Stimulated activated effector memory CD8-positive, alpha-beta T cell treated with anti-CD3 and anti-CD28 coated beads, Interleukin-12 subunit alpha, Interleukin-12 subunit beta, amount 100 ng/mL, for 72 hours (primary cell): ENCODE data around the gene DROSHA.

Experiments used
- ATAC-seq: fragments of 150-1000 bp; cut with Tn5 transposase; 2 replicates; pipeline ENCODE4 v1.10.0; 2021
- DNase-seq, 2 donors: peaks; one replicate each; pipeline ENCODE4 v3.0.0; 2021 to 2022; ENCODE audit warnings: low spot score in 2 of 2
- H3K27ac Mint-ChIP-seq: one replicate; pipeline ENCODE4 v1.8.0; 2022; ENCODE audit warnings: mild to moderate bottlenecking, mixed read lengths
- H3K36me3 Mint-ChIP-seq: one replicate; pipeline ENCODE4 v1.8.0; 2022; ENCODE audit warnings: mild to moderate bottlenecking, mixed read lengths
- H3K4me1 Mint-ChIP-seq: one replicate; pipeline ENCODE4 v1.8.0; 2022; ENCODE audit warnings: mixed read lengths
- H3K4me3 Mint-ChIP-seq: one replicate; pipeline ENCODE4 v1.8.0; 2022; ENCODE audit warnings: mild to moderate bottlenecking, mixed read lengths
- H3K9me3 Mint-ChIP-seq: one replicate; pipeline ENCODE4 v1.8.0; 2022; ENCODE audit warnings: mixed read lengths

Gene DROSHA

DNA sequence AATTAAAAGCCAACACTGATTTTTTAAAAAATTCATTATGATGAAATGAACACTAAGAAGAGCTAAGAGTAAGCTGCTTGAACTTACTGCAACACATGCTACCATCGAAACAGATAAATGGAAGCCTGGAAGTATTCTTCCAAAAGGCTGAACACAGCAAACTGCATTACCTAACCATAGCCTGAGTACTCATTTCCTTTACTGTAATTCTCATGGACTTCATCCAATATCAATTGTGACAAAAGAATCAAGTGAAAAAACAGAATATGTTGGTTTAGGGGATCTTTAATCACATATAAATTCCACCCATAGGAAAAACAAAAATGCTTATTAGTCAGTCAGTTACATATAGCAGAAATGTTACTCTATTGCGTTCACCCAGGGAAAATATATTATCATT lies 68.5 kb downstream of the DROSHA start:
- DNase-seq: no peak
- Mint-ChIP-seq H3K4me3 (no peak overlapping the region), H3K36me3 (peaks cover 85% of the 10 kb centered on the region)

GRCh38 chr5:31459594-31459993 lies 72.3 kb downstream of the DROSHA start:
- ATAC-seq (no peak), DNase-seq (no peak)
- Mint-ChIP-seq H3K9me3 (peaks cover 15% of the 10 kb centered on the region), H3K27ac (no peak overlapping the region), H3K4me3 (no peak overlapping the region), H3K36me3 (peaks cover 69% of the 10 kb centered on the region), H3K4me1 (no peaks in the 10 kb centered on the region)

More for the DNA sequence above, 68.5 kb downstream of the DROSHA start:
- Mint-ChIP-seq H3K9me3 (peaks cover 6% of the 10 kb centered on the region), H3K4me1 (no peaks in the 10 kb centered on the region), H3K27ac (no peak overlapping the region)
- ATAC-seq: no peak

DNA sequence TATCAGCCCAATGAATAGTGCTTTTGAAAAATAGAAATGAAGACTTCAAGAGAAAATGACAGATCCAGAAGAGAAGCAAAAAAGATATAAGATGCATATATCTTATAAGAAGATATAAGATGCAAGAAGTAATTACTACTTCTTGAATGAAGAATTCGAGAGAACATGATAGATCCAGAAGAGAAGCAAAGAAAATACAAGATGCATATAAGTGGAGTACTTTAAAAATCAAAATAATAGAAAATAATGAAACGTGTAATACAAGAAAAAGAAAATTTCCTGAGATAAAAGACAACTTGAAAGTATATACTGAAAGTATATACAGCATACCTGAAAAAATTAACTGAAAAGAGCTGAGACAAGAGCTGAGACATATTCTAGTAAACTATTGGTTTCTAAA lies 76.7 kb downstream of the DROSHA start:
- ATAC-seq: no peak
- Mint-ChIP-seq H3K36me3 (peaks cover 43% of the 10 kb centered on the region), H3K4me1 (no peaks in the 10 kb centered on the region), H3K4me3 (no peak overlapping the region), H3K9me3 (peaks cover 9% of the 10 kb centered on the region), H3K27ac (no peak overlapping the region)
- no peak for DNase-seq

GRCh38 chr5:31453522-31453921 lies 78.4 kb downstream of the DROSHA start:
- DNase-seq (no peak), ATAC-seq (no peak)
- Mint-ChIP-seq H3K4me3 (no peak overlapping the region), H3K36me3 (peaks cover 48% of the 10 kb centered on the region), H3K9me3 (peaks cover 9% of the 10 kb centered on the region), H3K27ac (peak overlapping the region; percentile 15), H3K4me1 (no peaks in the 10 kb centered on the region)

DNA sequence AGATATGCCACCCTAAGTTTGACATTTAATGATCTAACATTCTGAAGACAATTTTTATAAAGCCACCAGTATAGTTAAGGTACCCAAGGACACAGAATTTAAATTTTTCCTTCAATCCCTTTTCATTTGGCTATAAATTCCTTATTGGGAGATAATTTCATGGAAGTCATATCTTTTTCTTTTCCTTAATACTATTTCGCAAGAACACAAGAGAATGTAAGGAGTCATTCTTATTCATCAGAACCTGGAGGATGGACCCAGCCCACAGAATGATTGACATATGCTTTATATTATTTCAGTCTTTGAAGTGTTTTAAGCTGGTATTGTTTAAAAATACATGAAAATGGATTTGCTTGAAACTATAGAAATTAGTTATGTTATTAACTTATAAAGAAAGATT lies 79.6 kb downstream of the DROSHA start:
- H3K27ac Mint-ChIP-seq: no peak overlapping the region
- H3K36me3 Mint-ChIP-seq: peaks cover 51% of the 10 kb centered on the region

GRCh38 chr5:31449962-31450361 lies 81.9 kb downstream of the DROSHA start:
- H3K36me3 Mint-ChIP-seq: peaks cover 66% of the 10 kb centered on the region
- no peak overlapping the region for H3K27ac Mint-ChIP-seq
- H3K4me1 Mint-ChIP-seq: no peaks in the 10 kb centered on the region
- peaks cover under 1% of the 10 kb centered on the region for H3K9me3 Mint-ChIP-seq
- ATAC-seq (no peak), DNase-seq (no peak)
- no peak overlapping the region for H3K4me3 Mint-ChIP-seq

More for the DNA sequence above, 79.6 kb downstream of the DROSHA start:
- no peak for ATAC-seq
- peaks cover 9% of the 10 kb centered on the region for H3K9me3 Mint-ChIP-seq
- no peak overlapping the region for H3K4me3 Mint-ChIP-seq
- no peak for DNase-seq
- H3K4me1 Mint-ChIP-seq: no peaks in the 10 kb centered on the region

GRCh38 chr5:31449174-31449573 lies 82.7 kb downstream of the DROSHA start:
- Mint-ChIP-seq H3K4me1 (no peaks in the 10 kb centered on the region), H3K9me3 (no peaks in the 10 kb centered on the region), H3K36me3 (peaks cover 69% of the 10 kb centered on the region), H3K27ac (no peak overlapping the region), H3K4me3 (no peak overlapping the region)
- ATAC-seq: no peak
- no peak for DNase-seq

GRCh38 chr5:31445041-31445600 lies 86.8 kb downstream of the DROSHA start:
- H3K27ac Mint-ChIP-seq: no peak overlapping the region
- no peaks in the 10 kb centered on the region for H3K9me3 Mint-ChIP-seq
- no peaks in the 10 kb centered on the region for H3K4me1 Mint-ChIP-seq
- H3K36me3 Mint-ChIP-seq: peaks cover 54% of the 10 kb centered on the region
- ATAC-seq (no peak), DNase-seq (no peak)
- no peak overlapping the region for H3K4me3 Mint-ChIP-seq

GRCh38 chr5:31443572-31443971 lies 88.3 kb downstream of the DROSHA start:
- Mint-ChIP-seq H3K27ac (no peak overlapping the region), H3K4me3 (no peak overlapping the region), H3K4me1 (no peaks in the 10 kb centered on the region), H3K36me3 (peaks cover 39% of the 10 kb centered on the region), H3K9me3 (no peaks in the 10 kb centered on the region)
- ATAC-seq (no peak), DNase-seq (no peak)

GRCh38 chr5:31442058-31442745 lies 89.7 kb downstream of the DROSHA start:
- H3K36me3 Mint-ChIP-seq: peaks cover 29% of the 10 kb centered on the region
- ATAC-seq: no peak

GRCh38 chr5:31436851-31437250 lies 95.0 kb downstream of the DROSHA start:
- Mint-ChIP-seq H3K4me1 (no peaks in the 10 kb centered on the region), H3K27ac (no peak overlapping the region), H3K4me3 (no peak overlapping the region), H3K36me3 (peaks cover 41% of the 10 kb centered on the region), H3K9me3 (no peaks in the 10 kb centered on the region)
- DNase-seq (no peak), ATAC-seq (no peak)

More at GRCh38 chr5:31442058-31442745, 89.7 kb downstream of the DROSHA start:
- DNase-seq: no peak
- H3K9me3 Mint-ChIP-seq: no peaks in the 10 kb centered on the region
- H3K4me1 Mint-ChIP-seq: no peaks in the 10 kb centered on the region
- no peak overlapping the region for H3K27ac Mint-ChIP-seq
- H3K4me3 Mint-ChIP-seq: no peak overlapping the region

DNA sequence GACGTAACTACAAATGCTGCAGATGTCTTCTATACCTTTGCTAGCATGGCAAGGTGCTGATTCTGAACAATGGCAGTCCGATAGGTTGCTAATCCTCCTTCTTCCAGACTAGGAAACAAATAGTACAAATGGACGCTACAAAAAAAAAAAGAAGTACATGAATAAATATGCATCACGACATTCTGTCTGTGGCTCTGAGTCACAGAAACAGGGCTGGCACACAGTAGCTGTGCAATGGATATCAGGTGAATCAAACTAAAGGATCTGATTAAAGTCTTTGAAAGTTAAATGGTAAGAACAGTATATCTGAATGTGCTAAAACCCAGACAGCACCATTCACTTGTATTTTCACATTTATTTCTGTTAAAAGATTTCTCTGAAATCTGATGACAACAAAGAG lies 96.2 kb downstream of the DROSHA start:
- H3K36me3 Mint-ChIP-seq: peaks cover 50% of the 10 kb centered on the region
- H3K4me3 Mint-ChIP-seq: no peak overlapping the region
- ATAC-seq (no peak), DNase-seq (no peak)
- H3K27ac Mint-ChIP-seq: no peak overlapping the region
- H3K9me3 Mint-ChIP-seq: no peaks in the 10 kb centered on the region
- no peaks in the 10 kb centered on the region for H3K4me1 Mint-ChIP-seq

- peaks cover 58% of the 10 kb centered on the region for H3K36me3 Mint-ChIP-seq
These were observed 97.0 kb downstream of the DROSHA start for GRCh38 chr5:31434898-31435297.

DNA sequence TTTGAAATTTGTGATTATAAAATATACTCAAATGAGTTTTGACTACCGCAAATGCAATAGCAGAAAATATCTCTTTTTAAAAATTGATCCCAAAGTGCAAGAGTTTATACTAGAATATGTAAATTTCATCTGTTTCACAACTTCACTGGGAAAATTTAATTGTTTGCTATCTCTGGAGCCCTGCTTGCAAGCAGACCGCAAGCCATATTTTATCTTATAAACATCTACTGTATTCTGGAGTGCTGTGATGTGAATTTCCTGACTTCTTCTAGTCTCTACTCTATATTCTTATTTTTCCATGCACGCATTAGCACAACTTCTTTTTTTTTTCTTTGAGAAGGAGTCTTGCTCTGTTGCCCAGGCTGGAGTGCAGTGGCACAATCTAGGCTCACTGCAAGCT lies 98.7 kb downstream of the DROSHA start:
- no peaks in the 10 kb centered on the region for H3K4me1 Mint-ChIP-seq
- H3K36me3 Mint-ChIP-seq: peaks cover 70% of the 10 kb centered on the region
- no peak for ATAC-seq
- no peak for DNase-seq
- no peaks in the 10 kb centered on the region for H3K9me3 Mint-ChIP-seq
- H3K4me3 Mint-ChIP-seq: no peak overlapping the region
- H3K27ac Mint-ChIP-seq: no peak overlapping the region

More at GRCh38 chr5:31434898-31435297, 97.0 kb downstream of the DROSHA start:
- DNase-seq (no peak), ATAC-seq (no peak)
- Mint-ChIP-seq H3K4me1 (no peaks in the 10 kb centered on the region), H3K9me3 (no peaks in the 10 kb centered on the region), H3K27ac (no peak overlapping the region), H3K4me3 (no peak overlapping the region)

- Mint-ChIP-seq H3K4me1 (no peaks in the 10 kb centered on the region), H3K27ac (no peak overlapping the region), H3K4me3 (no peak overlapping the region), H3K9me3 (no peaks in the 10 kb centered on the region), H3K36me3 (peaks cover 78% of the 10 kb centered on the region)
- DNase-seq (no peak), ATAC-seq (no peak)
These were observed 104.1 kb downstream of the DROSHA start for GRCh38 chr5:31427724-31428309.
